Measurements from ENCODE around the gene RAB44. TPM values are rescaled to one million over a fixed set of nuclear protein-coding genes. Genes with fewer than 3 reads are reported as not detected.

RAB44 gene
- total RNA-seq, 5 donors from 2014 or later (not counting 1 experiment from before 2014, with no cell fraction given): 0.06 to 0.35 (median 0.09) TPM; not detected in 1

GRCh38 chr6:36765594-36766398, 68.2 kb downstream of the RAB44 start:
- peaks cover 18 to 46% of the 10 kb centered on the region in 2 experiments for H3K4me1 ChIP-seq (ENCODE audit: control insufficient read depth in 1 of 2, extremely low read depth in 1 of 2, insufficient read depth in 2 of 2, low read length in 2 of 2)
- Mint-ChIP-seq H3K27ac (peak overlapping the region in 1 of 2 donors; percentile 31), H3K27me3 (no peaks in the 10 kb centered on the region), H3K36me3 (no peaks in the 10 kb centered on the region), H3K4me3 (no peak overlapping the region), H3K4me1 (peaks cover 32 to 42% (median 37%) of the 10 kb centered on the region in 3 donors), H3K9me3 (no peaks in the 10 kb centered on the region)
- 52% methylated on average over 13 of the region's 17 CpGs for WGBS (ENCODE audit: insufficient coverage)
- ChIA-PET POLR2A (no interaction called here), CTCF (interaction anchor here (0.7 to 4.3 kb wide), 12 partner anchors 10 to 444 kb away, joined by 3 to 24 read pairs (median 4); no protein-coding TSS in a partner anchor)
- H3K36me3 ChIP-seq (ENCODE audit: control insufficient read depth in 2 of 2, extremely low read depth in 1 of 2, insufficient read depth in 1 of 2, low read length in 1 of 2): no peaks in the 10 kb centered on the region
- no peaks in the 10 kb centered on the region for H3K27me3 ChIP-seq (replicated peaks in 1 of 2; ENCODE audit: control insufficient read depth in 2 of 2, extremely low read depth in 1 of 2, insufficient read depth in 2 of 2, low read length in 1 of 2)
- no peak overlapping the region for H3K4me3 ChIP-seq (ENCODE audit: control insufficient read depth in 1 of 2, extremely low read depth in 1 of 2, low read length in 1 of 2)
- peak; percentile 55 to 88 (median 76) for DNase-seq
- peak; percentile 76 to 94 (median 76) for ATAC-seq (replicated peaks in 1 of 4)
- H3K9me3 ChIP-seq: no peaks in the 10 kb centered on the region
- H3K27ac ChIP-seq (ENCODE audit: low read length): no peak overlapping the region

- Mint-ChIP-seq H3K4me1 (peaks cover 38 to 48% (median 43%) of the 10 kb centered on the region in 3 donors), H3K9me3 (no peaks in the 10 kb centered on the region), H3K27me3 (no peaks in the 10 kb centered on the region), H3K36me3 (no peaks in the 10 kb centered on the region), H3K27ac (peak overlapping the region in 1 of 2 donors; percentile 31), H3K4me3 (no peak overlapping the region)
- ChIA-PET CTCF (interaction anchor here (0.5 to 4.3 kb wide), 13 partner anchors 9 to 443 kb away, joined by 3 to 24 read pairs (median 4); no protein-coding TSS in a partner anchor), POLR2A (no interaction called here)
- H3K4me1 ChIP-seq (ENCODE audit: control insufficient read depth in 1 of 2, extremely low read depth in 1 of 2, insufficient read depth in 2 of 2, low read length in 2 of 2): peaks cover 18 to 53% of the 10 kb centered on the region in 2 experiments
- H3K9me3 ChIP-seq: no peaks in the 10 kb centered on the region
- no CpG with 5 or more reads among the region's 10 CpGs for WGBS (ENCODE audit: insufficient coverage)
- DNase-seq: no peak
- ATAC-seq (replicated peaks in 1 of 4): no peak
- H3K36me3 ChIP-seq (ENCODE audit: control insufficient read depth in 2 of 2, extremely low read depth in 1 of 2, insufficient read depth in 1 of 2, low read length in 1 of 2): no peaks in the 10 kb centered on the region
- H3K4me3 ChIP-seq (ENCODE audit: control insufficient read depth in 1 of 2, extremely low read depth in 1 of 2, low read length in 1 of 2): no peak overlapping the region
- no peaks in the 10 kb centered on the region for H3K27me3 ChIP-seq (replicated peaks in 1 of 2; ENCODE audit: control insufficient read depth in 2 of 2, extremely low read depth in 1 of 2, insufficient read depth in 2 of 2, low read length in 1 of 2)
- no peak overlapping the region for H3K27ac ChIP-seq (ENCODE audit: low read length)
These were observed 68.8 kb downstream of the RAB44 start for GRCh38 chr6:36766399-36766945.

- ATAC-seq (replicated peaks in 1 of 4): peak in 2 of 4 experiments; percentile 2 to 17
- POLR2A ChIA-PET: interaction anchor here in 1 of 2 donors (0.6 to 0.7 kb wide), 2 partner anchors 44 to 442 kb away, joined by 3 read pairs; no protein-coding TSS in a partner anchor
- Mint-ChIP-seq H3K27me3 (no peaks in the 10 kb centered on the region), H3K4me1 (peaks cover 43 to 54% (median 52%) of the 10 kb centered on the region in 3 donors), H3K36me3 (no peaks in the 10 kb centered on the region), H3K9me3 (no peaks in the 10 kb centered on the region), H3K27ac (peak overlapping the region; percentile 88 to 93), H3K4me3 (peak overlapping the region in 2 of 3 donors; percentile 17 to 79)
- 16% methylated on average over 2 of the region's 7 CpGs for WGBS (ENCODE audit: insufficient coverage)
- DNase-seq: no peak
- CTCF ChIA-PET: interaction anchor here (0.5 to 3.1 kb wide), 10 partner anchors 9 to 259 kb away, joined by 3 to 15 read pairs (median 8); no protein-coding TSS in a partner anchor
- Histone ChIP-seq H3K9me3 (no peaks in the 10 kb centered on the region), H3K36me3 (ENCODE audit: control insufficient read depth in 2 of 2, extremely low read depth in 1 of 2, insufficient read depth in 1 of 2, low read length in 1 of 2) (no peaks in the 10 kb centered on the region), H3K4me3 (ENCODE audit: control insufficient read depth in 1 of 2, extremely low read depth in 1 of 2, low read length in 1 of 2) (peak overlapping the region in 1 of 2 donors; percentile 2), H3K27ac (ENCODE audit: low read length) (peak overlapping the region; percentile 58), H3K27me3 (replicated peaks in 1 of 2; ENCODE audit: control insufficient read depth in 2 of 2, extremely low read depth in 1 of 2, insufficient read depth in 2 of 2, low read length in 1 of 2) (no peaks in the 10 kb centered on the region), H3K4me1 (ENCODE audit: control insufficient read depth in 1 of 2, extremely low read depth in 1 of 2, insufficient read depth in 2 of 2, low read length in 2 of 2) (peaks cover 18 to 57% of the 10 kb centered on the region in 2 experiments)
These were observed 71.6 kb downstream of the RAB44 start for GRCh38 chr6:36769183-36769675.

- Mint-ChIP-seq H3K36me3 (no peaks in the 10 kb centered on the region), H3K27ac (peak overlapping the region; percentile 88 to 93), H3K4me1 (peaks cover 43 to 54% (median 52%) of the 10 kb centered on the region in 3 donors), H3K4me3 (peak overlapping the region in 2 of 3 donors; percentile 17 to 79), H3K9me3 (no peaks in the 10 kb centered on the region), H3K27me3 (no peaks in the 10 kb centered on the region)
- CTCF ChIA-PET: interaction anchor here (1.0 to 3.0 kb wide), 6 partner anchors 10 to 252 kb away, joined by 3 to 15 read pairs (median 10); no protein-coding TSS in a partner anchor
- peak overlapping the region in 1 of 2 donors; percentile 2 for H3K4me3 ChIP-seq (ENCODE audit: control insufficient read depth in 1 of 2, extremely low read depth in 1 of 2, low read length in 1 of 2)
- peaks cover 18 to 57% of the 10 kb centered on the region in 2 experiments for H3K4me1 ChIP-seq (ENCODE audit: control insufficient read depth in 1 of 2, extremely low read depth in 1 of 2, insufficient read depth in 2 of 2, low read length in 2 of 2)
- DNase-seq (peak in 15 of 35 experiments; percentile 7 to 40 (median 14)), ATAC-seq (replicated peaks in 1 of 4) (peak; percentile 37 to 69 (median 54))
- POLR2A ChIA-PET: no interaction called here
- WGBS (ENCODE audit: insufficient coverage): 27% methylated on average over 15 of the region's 18 CpGs
- H3K36me3 ChIP-seq (ENCODE audit: control insufficient read depth in 2 of 2, extremely low read depth in 1 of 2, insufficient read depth in 1 of 2, low read length in 1 of 2): no peaks in the 10 kb centered on the region
- H3K9me3 ChIP-seq: no peaks in the 10 kb centered on the region
- H3K27ac ChIP-seq (ENCODE audit: low read length): peak overlapping the region; percentile 58
- H3K27me3 ChIP-seq (replicated peaks in 1 of 2; ENCODE audit: control insufficient read depth in 2 of 2, extremely low read depth in 1 of 2, insufficient read depth in 2 of 2, low read length in 1 of 2): no peaks in the 10 kb centered on the region
These were observed 72.3 kb downstream of the RAB44 start for GRCh38 chr6:36769676-36770499.

- CTCF ChIA-PET: interaction anchor here in 1 of 2 donors (1.2 to 2.7 kb wide), 2 partner anchors 12 to 439 kb away, joined by 3 to 11 read pairs; no protein-coding TSS in a partner anchor
- no peaks in the 10 kb centered on the region for H3K9me3 Mint-ChIP-seq
- peak overlapping the region in 1 of 3 donors; percentile 79 for H3K4me3 Mint-ChIP-seq
- H3K9me3 ChIP-seq: no peaks in the 10 kb centered on the region
- peak overlapping the region; percentile 58 for H3K27ac ChIP-seq (ENCODE audit: low read length)
- DNase-seq (no peak), ATAC-seq (replicated peaks in 1 of 4) (no peak)
- WGBS (ENCODE audit: insufficient coverage): 100% methylated on average over 2 of the region's 2 CpGs
- H3K36me3 Mint-ChIP-seq: no peaks in the 10 kb centered on the region
- H3K36me3 ChIP-seq (ENCODE audit: control insufficient read depth in 2 of 2, extremely low read depth in 1 of 2, insufficient read depth in 1 of 2, low read length in 1 of 2): no peaks in the 10 kb centered on the region
- H3K4me1 ChIP-seq (ENCODE audit: control insufficient read depth in 1 of 2, extremely low read depth in 1 of 2, insufficient read depth in 2 of 2, low read length in 2 of 2): peaks cover 18 to 52% of the 10 kb centered on the region in 2 experiments
- H3K27ac Mint-ChIP-seq: peak overlapping the region; percentile 88 to 93
- H3K27me3 Mint-ChIP-seq: no peaks in the 10 kb centered on the region
- POLR2A ChIA-PET: interaction anchor here in 1 of 2 donors (0.6 kb wide), 1 partner anchor 88 kb away, joined by 13 read pairs; no protein-coding TSS in a partner anchor
- H3K4me3 ChIP-seq (ENCODE audit: control insufficient read depth in 1 of 2, extremely low read depth in 1 of 2, low read length in 1 of 2): no peak overlapping the region
- H3K27me3 ChIP-seq (replicated peaks in 1 of 2; ENCODE audit: control insufficient read depth in 2 of 2, extremely low read depth in 1 of 2, insufficient read depth in 2 of 2, low read length in 1 of 2): peaks cover 0 to under 1% of the 10 kb centered on the region in 2 experiments
- peaks cover 42 to 51% (median 48%) of the 10 kb centered on the region in 3 donors for H3K4me1 Mint-ChIP-seq
These were observed 73.5 kb downstream of the RAB44 start for GRCh38 chr6:36771145-36771544.
